CD4-positive, CD25-positive, alpha-beta regulatory T cell (primary cell): ENCODE data around the gene SVEP1. TPM values are rescaled to one million over a fixed set of nuclear protein-coding genes. Genes with fewer than 3 reads are reported as not detected.
"Not testable (repeated sequence)": the region's sequence is repeated elsewhere in the genome, so short reads cannot be mapped to it uniquely, and the experiment has no call there.

Source experiments
- ATAC-seq, 2 donors: fragments of 150-1000 bp; cut with Tn5 transposase; one replicate each; pipeline ENCODE4 v1.10.0; 2021; ENCODE audit warnings: low read depth in 2 of 2, moderate number of reproducible peaks in 2 of 2, moderate library complexity in 1 of 2
- DNase-seq, 3 donors: peaks; one replicate each; pipeline versions ENCODE4 v3.0.0 to v3.0.0-alpha.2; 2012 to 2022; ENCODE audit warnings: mixed read lengths in 1 of 3
- H3K27ac ChIP-seq: one replicate; pipeline ENCODE4 v1.7.0; 2013; ENCODE audit warnings: mild to moderate bottlenecking, low read length; ENCODE audit not compliant: insufficient read depth, poor library complexity, severe bottlenecking
- H3K27me3 ChIP-seq: one replicate; pipeline ENCODE4 v1.7.0; 2013; ENCODE audit warnings: low read length; ENCODE audit not compliant: control insufficient read depth, insufficient read depth
- H3K36me3 ChIP-seq: one replicate; pipeline ENCODE4 v1.7.0; 2013; ENCODE audit warnings: mild to moderate bottlenecking, low read length, moderate library complexity; ENCODE audit not compliant: control insufficient read depth, insufficient read depth
- H3K4me1 ChIP-seq: 2 replicates; pipeline ENCODE4 v1.7.0; 2013; ENCODE audit warnings: mild to moderate bottlenecking, low read length; ENCODE audit not compliant: insufficient read depth, control insufficient read depth, poor library complexity, severe bottlenecking
- H3K4me3 ChIP-seq: one replicate; pipeline ENCODE4 v1.7.0; 2013; ENCODE audit warnings: low read depth, mild to moderate bottlenecking, low read length, moderate library complexity
- H3K9me3 ChIP-seq, 2 experiments: 1 replicate in 1 of 2; 2 replicates in 1 of 2; pipeline ENCODE4 v1.7.0; 2013; ENCODE audit warnings: low read length in 2 of 2, mild to moderate bottlenecking in 1 of 2, moderate library complexity in 1 of 2; ENCODE audit not compliant: control insufficient read depth in 2 of 2
- H3K27ac Mint-ChIP-seq, 3 donors: one replicate each; pipeline ENCODE4 v1.8.0; 2020 to 2022; ENCODE audit warnings: mild to moderate bottlenecking in 3 of 3, mixed read lengths in 3 of 3, moderate library complexity in 2 of 3
- H3K27me3 Mint-ChIP-seq: one replicate; pipeline ENCODE4 v1.8.0; 2022; ENCODE audit warnings: mild to moderate bottlenecking, mixed read lengths
- H3K36me3 Mint-ChIP-seq: one replicate; pipeline ENCODE4 v1.8.0; 2020; ENCODE audit warnings: mixed read lengths
- H3K4me1 Mint-ChIP-seq, 4 donors: one replicate each; pipeline ENCODE4 v1.8.0; 2020 to 2022; ENCODE audit warnings: mixed read lengths in 4 of 4, mild to moderate bottlenecking in 1 of 4
- H3K4me3 Mint-ChIP-seq, 4 donors: one replicate each; pipeline ENCODE4 v1.8.0; 2020 to 2022; ENCODE audit warnings: mild to moderate bottlenecking in 4 of 4, mixed read lengths in 4 of 4, moderate library complexity in 3 of 4
- H3K9me3 Mint-ChIP-seq, 7 donors: one replicate each; pipeline ENCODE4 v1.8.0; 2020 to 2022; ENCODE audit warnings: mixed read lengths in 7 of 7, mild to moderate bottlenecking in 3 of 7, moderate library complexity in 2 of 7
- polyA plus RNA-seq, 4 donors: library from polyadenylated mRNA; unstranded; fragments of 300-500 nt; fragmentation: Illumina TruSeq; gene quantifications; one replicate each; pipeline ENCODE4 v1.2.3, GENCODE V29; 2021
- total RNA-seq: library from RNA; stranded (reverse); gene quantifications from one replicate; pipeline ENCODE4 v1.2.3, GENCODE V29; 2022

Gene SVEP1
- total and polyA plus RNA-seq, 5 donors from 2014 or later = 0.12 TPM; not detected in 4

DNA sequence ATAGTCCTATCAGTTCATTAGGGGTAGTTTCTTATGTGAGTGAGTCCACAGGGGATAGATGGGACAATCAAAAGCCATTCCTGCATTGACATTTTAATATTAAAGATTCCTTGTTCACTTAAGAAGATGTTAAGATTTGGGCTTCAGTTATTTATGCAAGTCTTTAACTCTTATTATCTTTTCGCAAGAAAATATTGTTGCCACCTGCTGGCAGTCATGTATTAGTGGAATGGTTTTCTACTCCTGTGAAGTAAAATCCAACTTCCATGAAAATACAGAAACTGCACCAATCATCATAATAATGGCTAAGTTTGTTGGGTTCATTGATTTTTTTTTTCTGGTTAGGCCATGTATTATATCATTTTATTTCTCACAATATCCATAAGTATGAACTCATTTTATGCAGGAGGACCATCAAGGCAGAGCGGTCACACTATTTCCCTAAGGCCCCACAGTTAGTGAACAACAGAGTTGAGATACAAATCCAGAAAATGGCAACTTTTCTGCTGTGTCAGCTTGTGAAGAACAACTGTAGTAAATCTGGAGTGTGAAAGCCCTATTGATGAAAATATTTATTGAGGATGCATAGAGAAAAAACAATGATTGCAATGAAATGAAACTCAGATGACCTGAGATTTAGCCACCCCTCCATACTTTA, 153.4 kb downstream of the SVEP1 start:
- no peaks in the 10 kb centered on the region for H3K4me1 Mint-ChIP-seq

DNA sequence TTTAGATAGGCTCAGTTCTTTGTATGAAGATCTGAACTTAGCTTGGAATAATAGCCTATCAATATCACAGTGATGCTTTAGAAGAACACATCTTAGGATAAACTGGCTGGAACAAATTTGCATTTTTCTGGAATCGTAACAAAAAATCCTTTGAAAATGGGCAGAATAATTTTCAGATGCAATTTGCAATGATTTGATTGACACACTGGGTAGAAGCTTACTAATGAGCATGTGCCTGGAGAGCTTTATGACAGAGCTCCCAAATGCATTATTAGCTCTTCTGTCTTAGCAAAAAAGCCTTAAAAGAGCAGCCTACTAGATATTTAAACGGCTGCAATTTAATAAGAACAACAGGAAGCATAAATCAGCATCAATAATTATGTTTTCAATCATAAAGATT, 165.1 kb downstream of the SVEP1 start:
- Mint-ChIP-seq H3K9me3 (peaks cover 1 to 7% (median 4%) of the 10 kb centered on the region in 7 donors), H3K4me3 (no peak overlapping the region), H3K4me1 (no peaks in the 10 kb centered on the region), H3K27me3 (no peaks in the 10 kb centered on the region), H3K36me3 (no peaks in the 10 kb centered on the region), H3K27ac (no peak overlapping the region)
- Histone ChIP-seq H3K27ac (no peak overlapping the region), H3K4me3 (no peak overlapping the region), H3K27me3 (no peaks in the 10 kb centered on the region), H3K36me3 (no peaks in the 10 kb centered on the region), H3K9me3 (no peaks in the 10 kb centered on the region), H3K4me1 (no peaks in the 10 kb centered on the region)
- DNase-seq = no peak
- no peak for ATAC-seq

More for the DNA sequence above, 153.4 kb downstream of the SVEP1 start:
- Histone ChIP-seq H3K36me3 (no peaks in the 10 kb centered on the region), H3K27me3 (no peaks in the 10 kb centered on the region), H3K27ac (no peak overlapping the region), H3K9me3 (no peaks in the 10 kb centered on the region), H3K4me1 (no peaks in the 10 kb centered on the region), H3K4me3 (no peak overlapping the region)
- no peaks in the 10 kb centered on the region for H3K27me3 Mint-ChIP-seq
- no peak overlapping the region for H3K4me3 Mint-ChIP-seq
- no peaks in the 10 kb centered on the region for H3K36me3 Mint-ChIP-seq
- H3K9me3 Mint-ChIP-seq = peaks cover 0 to 5% (median 0%) of the 10 kb centered on the region in 7 donors
- no peak for ATAC-seq
- no peak for DNase-seq
- H3K27ac Mint-ChIP-seq = no peak overlapping the region

DNA sequence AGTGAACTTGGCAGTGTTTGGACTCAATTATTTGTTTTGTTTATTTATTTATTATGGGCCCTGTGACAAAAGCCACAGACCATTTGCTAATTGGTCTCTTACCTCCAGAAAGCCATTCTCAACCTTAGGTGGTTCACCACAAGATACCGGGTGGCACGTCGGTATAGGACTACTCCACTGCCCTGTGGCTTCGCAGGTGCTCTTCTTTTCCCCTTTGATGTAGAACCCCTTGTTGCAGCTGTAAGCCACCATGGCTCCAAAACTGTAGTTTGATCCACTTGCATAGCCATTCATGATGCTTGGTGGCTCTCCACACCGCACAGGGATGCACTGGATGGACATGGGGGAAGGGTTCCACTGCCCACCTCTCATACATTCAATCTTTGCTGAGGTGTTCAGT, 168.6 kb downstream of the SVEP1 start:
- ATAC-seq (no peak), DNase-seq (no peak)
- no peaks in the 10 kb centered on the region for H3K27me3 ChIP-seq
- no peak overlapping the region for H3K4me3 ChIP-seq
- no peaks in the 10 kb centered on the region for H3K4me1 Mint-ChIP-seq
- H3K27me3 Mint-ChIP-seq = no peaks in the 10 kb centered on the region
- H3K27ac Mint-ChIP-seq = no peak overlapping the region
- no peak overlapping the region for H3K4me3 Mint-ChIP-seq
- no peaks in the 10 kb centered on the region for H3K36me3 ChIP-seq
- peaks cover 0 to 5% (median 3%) of the 10 kb centered on the region in 7 donors for H3K9me3 Mint-ChIP-seq
- no peaks in the 10 kb centered on the region for H3K9me3 ChIP-seq
- H3K27ac ChIP-seq = no peak overlapping the region
- no peaks in the 10 kb centered on the region for H3K36me3 Mint-ChIP-seq
- H3K4me1 ChIP-seq = no peaks in the 10 kb centered on the region

DNA sequence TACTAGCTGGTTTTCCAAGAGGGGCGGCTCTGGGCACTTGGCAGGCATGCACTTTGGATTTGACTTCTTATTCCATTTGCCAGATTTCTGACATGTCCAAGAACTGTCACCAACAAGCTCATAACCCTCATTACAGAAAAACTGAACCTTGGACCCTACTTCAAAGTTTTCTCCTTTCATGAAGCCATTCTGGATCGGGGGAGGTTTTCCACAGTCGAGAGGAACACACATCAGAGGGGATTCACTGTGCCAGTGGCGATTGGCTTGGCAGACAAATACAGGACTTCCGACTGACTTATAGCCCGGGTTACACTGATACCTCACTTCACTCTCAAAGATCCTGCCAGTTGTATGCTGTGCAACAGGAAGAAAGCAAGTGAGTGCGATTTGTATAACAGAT, 170.9 kb downstream of the SVEP1 start:
- Mint-ChIP-seq H3K4me1 (no peaks in the 10 kb centered on the region), H3K9me3 (peaks cover 0 to 5% (median 0%) of the 10 kb centered on the region in 7 donors)
- no peak overlapping the region for H3K4me3 ChIP-seq

DNA sequence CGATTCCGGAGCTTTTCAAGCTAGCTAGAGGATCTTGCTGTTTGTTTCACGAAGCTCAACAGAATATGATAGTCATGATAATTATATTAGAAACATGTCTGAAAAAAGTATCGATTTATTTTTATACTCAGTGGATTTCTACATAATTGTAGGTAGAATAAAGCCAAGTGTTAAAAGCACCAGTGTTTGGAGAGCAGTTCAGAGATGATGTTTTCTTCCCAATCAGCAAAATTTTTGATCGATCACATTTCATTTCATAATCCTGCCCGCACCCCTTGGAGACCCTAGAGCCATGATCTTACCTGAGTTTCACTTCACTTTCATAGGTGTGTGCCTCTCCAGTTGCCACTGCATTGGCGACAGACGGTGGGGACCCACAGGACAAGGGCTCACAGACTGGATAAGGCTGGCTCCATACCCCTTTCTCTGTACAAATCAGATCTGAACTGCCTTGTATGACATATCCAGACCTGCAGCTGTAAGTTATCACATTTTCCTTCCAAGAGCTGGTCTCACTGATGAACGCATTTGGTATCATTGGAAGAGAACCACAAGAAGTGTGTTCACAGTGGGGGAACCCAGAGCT, 173.6 kb downstream of the SVEP1 start:
- Histone ChIP-seq H3K27me3 (no peaks in the 10 kb centered on the region), H3K4me1 (no peaks in the 10 kb centered on the region), H3K27ac (no peak overlapping the region), H3K36me3 (no peaks in the 10 kb centered on the region), H3K4me3 (no peak overlapping the region), H3K9me3 (no peaks in the 10 kb centered on the region)
- H3K27ac Mint-ChIP-seq = no peak overlapping the region
- no peak overlapping the region for H3K4me3 Mint-ChIP-seq
- no peaks in the 10 kb centered on the region for H3K4me1 Mint-ChIP-seq
- peaks cover 0 to 5% (median 0%) of the 10 kb centered on the region in 7 donors for H3K9me3 Mint-ChIP-seq
- DNase-seq (no peak), ATAC-seq (no peak)
- no peaks in the 10 kb centered on the region for H3K36me3 Mint-ChIP-seq
- no peaks in the 10 kb centered on the region for H3K27me3 Mint-ChIP-seq

More for the DNA sequence above, 170.9 kb downstream of the SVEP1 start:
- Histone ChIP-seq H3K9me3 (no peaks in the 10 kb centered on the region), H3K36me3 (no peaks in the 10 kb centered on the region), H3K27ac (no peak overlapping the region), H3K4me1 (no peaks in the 10 kb centered on the region), H3K27me3 (no peaks in the 10 kb centered on the region)
- no peaks in the 10 kb centered on the region for H3K36me3 Mint-ChIP-seq
- H3K27ac Mint-ChIP-seq = no peak overlapping the region
- H3K27me3 Mint-ChIP-seq = no peaks in the 10 kb centered on the region
- ATAC-seq (no peak), DNase-seq (no peak)
- no peak overlapping the region for H3K4me3 Mint-ChIP-seq

DNA sequence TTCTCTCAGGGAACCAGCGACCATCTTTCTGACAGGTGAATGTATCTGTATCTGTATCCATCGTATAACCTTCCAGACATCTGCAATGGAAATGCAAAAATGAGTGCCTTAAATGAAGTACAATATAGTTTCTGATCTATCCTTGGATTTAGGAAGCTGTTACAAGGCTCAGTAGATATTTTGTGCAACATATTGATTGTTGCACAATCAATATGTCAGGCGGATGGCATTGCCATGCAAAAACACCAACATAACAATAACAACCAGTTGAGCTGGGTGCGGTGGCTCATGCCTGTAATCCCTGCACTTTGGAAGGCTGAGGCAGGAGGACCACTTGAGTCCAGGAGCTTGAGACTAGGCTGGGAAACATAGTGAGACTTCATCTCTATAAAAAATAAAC, 175.1 kb downstream of the SVEP1 start:
- Mint-ChIP-seq H3K4me1 (no peaks in the 10 kb centered on the region), H3K27ac (no peak overlapping the region), H3K27me3 (no peaks in the 10 kb centered on the region), H3K36me3 (no peaks in the 10 kb centered on the region), H3K9me3 (peaks cover 0 to 3% (median 0%) of the 10 kb centered on the region in 7 donors), H3K4me3 (no peak overlapping the region)
- no peak for DNase-seq
- no peak for ATAC-seq
- no peak overlapping the region for H3K4me3 ChIP-seq
- no peaks in the 10 kb centered on the region for H3K27me3 ChIP-seq
- H3K9me3 ChIP-seq = no peaks in the 10 kb centered on the region
- H3K4me1 ChIP-seq = no peaks in the 10 kb centered on the region
- no peaks in the 10 kb centered on the region for H3K36me3 ChIP-seq
- H3K27ac ChIP-seq = no peak overlapping the region

DNA sequence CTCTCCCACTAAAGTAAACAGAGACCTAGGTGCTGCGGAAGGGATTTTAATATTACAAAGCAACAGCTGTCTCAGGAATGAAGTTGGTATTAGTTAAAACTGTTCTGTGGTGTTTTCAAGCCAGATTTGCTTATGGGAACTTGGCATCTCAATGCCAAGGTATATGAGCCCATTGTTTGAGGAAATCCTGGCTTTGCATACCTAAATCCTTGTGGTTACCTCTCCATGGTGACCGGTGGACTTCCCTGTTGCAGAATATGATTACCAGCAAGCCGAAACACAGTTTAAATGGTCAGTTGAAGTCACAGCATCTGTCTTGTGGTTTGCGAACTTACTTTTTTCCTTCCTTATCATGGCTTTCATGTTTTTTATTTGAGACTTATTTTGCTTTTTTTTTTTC, 179.6 kb downstream of the SVEP1 start:
- H3K4me1 Mint-ChIP-seq = no peaks in the 10 kb centered on the region
- H3K27me3 ChIP-seq = no peaks in the 10 kb centered on the region

DNA sequence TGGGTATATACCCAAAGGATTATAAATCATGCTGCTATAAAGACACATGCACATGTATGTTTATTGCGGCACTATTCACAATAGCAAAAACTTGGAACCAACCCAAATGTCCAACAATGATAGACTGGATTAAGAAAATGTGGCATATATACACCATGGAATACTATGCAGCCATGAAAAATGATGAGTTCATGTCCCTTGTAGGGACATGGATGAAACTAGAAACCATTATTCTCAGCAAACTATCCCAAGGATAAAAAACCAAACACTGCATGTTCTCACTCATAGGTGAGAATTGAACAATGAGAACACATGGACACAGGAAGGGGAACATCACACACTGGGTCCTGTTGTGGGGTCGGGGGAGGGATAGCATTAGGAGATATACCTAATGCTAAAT, 180.5 kb downstream of the SVEP1 start:
- not testable (repeated sequence) for H3K27ac ChIP-seq, H3K27ac Mint-ChIP-seq, DNase-seq, H3K9me3 ChIP-seq, H3K4me1 Mint-ChIP-seq, H3K4me3 Mint-ChIP-seq, H3K27me3 ChIP-seq, H3K36me3 Mint-ChIP-seq, H3K4me3 ChIP-seq, ATAC-seq, H3K27me3 Mint-ChIP-seq, H3K4me1 ChIP-seq, H3K9me3 Mint-ChIP-seq, H3K36me3 ChIP-seq

More for the DNA sequence above, 179.6 kb downstream of the SVEP1 start:
- Histone ChIP-seq H3K9me3 (no peaks in the 10 kb centered on the region), H3K4me1 (no peaks in the 10 kb centered on the region), H3K27ac (no peak overlapping the region), H3K4me3 (no peak overlapping the region), H3K36me3 (no peaks in the 10 kb centered on the region)
- no peak overlapping the region for H3K4me3 Mint-ChIP-seq
- no peak for ATAC-seq
- peaks cover 0 to 5% (median 0%) of the 10 kb centered on the region in 7 donors for H3K9me3 Mint-ChIP-seq
- H3K27ac Mint-ChIP-seq = no peak overlapping the region
- no peaks in the 10 kb centered on the region for H3K27me3 Mint-ChIP-seq
- DNase-seq = no peak
- H3K36me3 Mint-ChIP-seq = no peaks in the 10 kb centered on the region
